ENCODE measurements around the gene TPSAB1.
"Not testable (repeated sequence)": the region's sequence is repeated elsewhere in the genome, so short reads cannot be mapped to it uniquely, and the experiment has no call there.

Gene TPSAB1

GRCh38 chr16:1253701-1254364 is 13.3 kb downstream of the TPSAB1 start:
- DNase-seq = not testable (repeated sequence)

- DNase-seq = not testable (repeated sequence)
Measured at GRCh38 chr16:1254821-1255220, 14.3 kb downstream of the TPSAB1 start.

- not testable (repeated sequence) for DNase-seq
Measured at GRCh38 chr16:1255276-1256122, 15.0 kb downstream of the TPSAB1 start, which contains the start of gene TPSD1. TPSD1 (plus strand) TSS chr16:1256069; CDS start chr16:1256281, 212 bp downstream.

DNA sequence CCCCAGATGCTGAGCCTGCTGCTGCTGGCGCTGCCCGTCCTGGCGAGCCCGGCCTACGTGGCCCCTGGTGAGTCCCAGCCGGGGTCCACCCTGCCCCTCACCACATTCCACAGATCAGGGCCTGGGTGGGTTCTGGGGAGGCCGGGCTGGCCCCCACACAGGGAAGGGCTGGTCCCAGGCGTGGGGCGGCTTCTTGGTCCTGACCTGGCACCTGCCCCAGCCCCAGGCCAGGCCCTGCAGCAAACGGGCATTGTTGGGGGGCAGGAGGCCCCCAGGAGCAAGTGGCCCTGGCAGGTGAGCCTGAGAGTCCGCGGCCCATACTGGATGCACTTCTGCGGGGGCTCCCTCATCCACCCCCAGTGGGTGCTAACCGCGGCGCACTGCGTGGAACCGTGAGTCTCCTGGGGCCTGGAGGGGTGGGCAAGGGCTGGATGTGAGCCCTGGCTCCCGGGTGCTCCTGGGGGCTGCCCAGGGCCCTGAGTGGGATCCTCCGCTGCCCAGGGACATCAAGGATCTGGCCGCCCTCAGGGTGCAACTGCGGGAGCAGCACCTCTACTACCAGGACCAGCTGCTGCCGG is 15.9 kb downstream of the TPSAB1 start:
- DNase-seq = not testable (repeated sequence)

- no peak for DNase-seq
Measured at GRCh38 chr16:1256874-1257322, 16.4 kb downstream of the TPSAB1 start.

- no peak for DNase-seq
Measured at GRCh38 chr16:1257561-1258224, 17.2 kb downstream of the TPSAB1 start.

- DNase-seq = no peak
Measured at GRCh38 chr16:1258225-1258600, 17.7 kb downstream of the TPSAB1 start.

- no peak for DNase-seq
Measured at GRCh38 chr16:1258906-1259759, 18.6 kb downstream of the TPSAB1 start.

GRCh38 chr16:1259760-1260068 is 19.2 kb downstream of the TPSAB1 start:
- no peak for DNase-seq

DNA sequence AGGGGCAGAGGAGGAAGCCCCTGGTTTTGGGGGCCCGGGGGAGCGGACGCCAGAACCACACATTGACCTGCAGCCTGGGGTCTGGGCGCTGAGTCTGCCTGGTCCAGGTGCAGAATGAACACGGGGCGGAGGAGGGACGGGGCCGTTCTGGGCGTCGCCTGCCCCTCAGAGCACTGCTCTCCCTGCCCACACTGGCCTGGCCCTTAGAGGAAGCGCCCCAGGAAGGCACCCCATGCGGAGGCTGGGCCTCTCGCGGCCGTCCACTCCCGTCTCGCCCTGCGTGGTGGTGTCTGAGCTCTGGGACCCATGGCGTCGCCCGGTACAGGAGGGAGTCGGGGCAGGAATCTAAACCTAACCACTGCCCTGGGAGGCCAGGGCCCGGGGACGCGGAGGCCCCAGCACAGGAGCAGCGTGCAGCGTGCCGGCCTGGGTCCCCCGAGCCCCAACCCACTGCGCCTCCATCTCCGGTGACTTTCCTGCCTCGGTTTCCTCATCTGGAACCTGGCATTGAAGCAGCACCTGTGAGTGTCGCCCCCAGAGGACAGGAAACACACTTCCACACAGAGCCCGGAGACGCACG is 19.7 kb downstream of the TPSAB1 start:
- no peak for DNase-seq

DNA sequence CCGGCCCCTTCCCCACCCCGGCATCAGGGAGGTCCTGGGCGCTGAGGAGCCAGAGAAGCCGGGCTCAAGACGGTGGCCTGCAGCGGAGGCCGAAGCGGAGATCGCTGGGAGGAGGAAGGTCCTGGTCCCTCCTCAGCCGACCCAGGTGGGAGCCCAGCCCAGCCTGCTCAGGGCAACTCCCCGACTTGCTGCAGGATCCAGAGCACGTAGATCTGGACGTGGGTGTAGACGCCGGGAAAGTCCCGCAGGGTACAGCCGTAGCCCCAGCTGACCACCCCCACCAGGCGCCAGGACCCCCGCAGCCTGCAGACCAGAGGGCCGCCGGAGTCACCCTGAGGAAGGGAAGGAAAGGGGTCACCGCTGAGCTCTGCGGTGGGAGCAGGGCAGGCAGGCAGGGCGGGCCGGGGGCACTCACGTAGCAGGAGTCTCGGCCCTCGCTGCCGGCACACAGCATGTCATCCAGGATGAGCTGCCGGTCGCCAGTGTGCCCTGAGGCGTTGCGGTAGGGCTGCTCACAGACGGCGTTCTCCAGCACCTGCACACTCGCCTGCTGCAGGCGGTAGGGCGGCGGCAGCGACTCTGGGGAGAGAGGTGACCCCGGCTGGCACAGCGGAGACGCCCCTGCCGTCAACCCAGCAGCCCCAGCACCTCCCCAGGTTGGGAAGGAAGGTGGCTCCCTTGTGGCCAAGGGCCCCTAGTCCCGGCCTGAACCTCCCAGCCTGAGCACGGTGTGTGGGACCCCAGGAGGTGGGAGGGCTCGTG is 20.8 kb downstream of the TPSAB1 start:
- DNase-seq = no peak

DNA sequence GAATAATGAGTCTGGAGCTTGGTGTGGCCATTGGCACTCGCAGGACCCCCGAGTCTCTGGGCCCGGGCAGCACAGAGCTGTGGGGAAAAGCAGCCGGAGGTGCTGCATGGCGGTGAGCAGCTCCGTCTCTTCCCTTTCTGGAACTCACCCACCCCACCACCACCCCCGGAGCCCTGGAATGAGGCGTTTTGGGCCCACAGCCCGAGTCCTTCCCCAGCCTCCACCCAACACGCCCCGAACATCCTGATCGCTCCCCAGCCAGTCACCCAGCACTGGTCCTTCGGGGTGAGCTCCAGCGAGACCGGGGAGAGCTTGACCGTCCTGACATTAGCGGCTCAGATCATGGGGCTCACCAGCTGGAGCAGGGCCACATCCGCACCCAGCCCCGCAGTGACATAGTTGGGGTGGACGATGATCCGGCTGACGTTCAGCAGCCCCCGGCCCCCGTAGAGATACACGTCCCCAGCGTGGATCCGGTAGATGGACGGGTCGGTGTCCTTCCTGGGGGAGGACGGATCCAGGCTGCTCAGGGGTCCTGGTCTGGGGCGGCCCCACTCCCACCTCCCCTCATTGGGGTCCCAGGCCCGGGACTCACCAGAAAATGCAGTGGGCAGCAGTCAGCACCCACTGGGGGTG is 21.8 kb downstream of the TPSAB1 start:
- no peak for DNase-seq

GRCh38 chr16:1262846-1263221 is 22.3 kb downstream of the TPSAB1 start:
- no peak for DNase-seq

GRCh38 chr16:1263591-1264344 is 23.3 kb downstream of the TPSAB1 start:
- no peak for DNase-seq

DNA sequence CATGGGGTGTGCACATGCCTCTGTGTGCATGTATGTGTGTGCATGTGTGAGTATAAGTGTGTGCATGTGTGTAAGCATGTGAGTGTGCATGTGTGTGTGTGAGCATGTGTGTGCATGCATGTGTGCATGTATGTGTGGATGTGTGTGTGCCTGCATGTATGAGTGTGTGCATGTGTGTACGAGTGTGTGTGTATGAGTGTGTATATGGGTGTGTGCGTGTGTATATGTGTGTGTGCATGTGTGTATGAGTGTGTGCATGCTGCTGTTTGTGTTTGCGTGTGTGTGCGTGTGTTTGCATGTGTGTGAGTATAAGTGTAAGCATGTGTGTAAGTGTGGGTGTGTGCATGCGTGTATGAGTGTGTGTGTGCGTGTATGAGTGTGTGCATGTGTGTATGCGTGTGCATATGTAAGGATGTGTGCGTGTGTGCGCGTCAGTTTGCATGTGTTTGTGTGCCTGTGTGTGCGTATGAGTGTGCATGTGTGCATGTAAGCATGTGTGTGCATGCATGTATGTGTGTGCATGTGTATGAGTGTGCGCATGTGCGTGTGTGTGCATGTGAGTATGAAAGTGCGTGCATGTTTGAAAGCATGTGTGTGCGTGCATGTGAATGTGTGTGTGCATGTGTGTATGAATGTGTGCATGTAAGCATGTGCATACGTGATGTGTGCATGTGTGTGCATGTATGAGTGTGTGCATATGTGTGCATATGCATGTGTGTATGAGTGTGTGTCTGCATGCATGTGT is 24.0 kb downstream of the TPSAB1 start:
- DNase-seq = no peak

- DNase-seq = no peak
Measured at GRCh38 chr16:1265090-1265630, 24.7 kb downstream of the TPSAB1 start.

DNA sequence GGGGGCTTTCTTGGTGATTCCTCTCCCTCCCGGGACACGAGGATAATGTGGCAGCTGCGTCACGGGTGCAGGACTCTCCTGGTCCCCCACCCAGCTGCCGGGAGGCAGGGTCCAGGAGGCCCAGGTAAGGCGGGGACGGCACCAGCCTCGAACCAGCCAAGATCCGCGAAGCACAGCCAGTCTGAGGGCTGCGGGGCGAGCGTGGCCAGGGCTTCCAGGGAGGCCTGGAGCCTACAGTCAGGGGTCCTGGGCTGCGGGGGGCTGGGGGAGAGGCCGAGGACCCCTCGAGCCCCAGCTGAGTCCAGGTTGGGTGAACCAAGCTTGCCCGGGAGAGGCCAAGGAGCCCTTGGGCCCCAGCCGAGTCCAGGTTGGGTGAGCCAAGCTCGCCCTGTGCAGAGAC is 25.3 kb downstream of the TPSAB1 start:
- no peak for DNase-seq

GRCh38 chr16:1269418-1269817 is 28.9 kb downstream of the TPSAB1 start:
- not testable (repeated sequence) for DNase-seq

GRCh38 chr16:1271380-1271723 is 30.8 kb downstream of the TPSAB1 start:
- no peak for DNase-seq
